ENCODE results near the gene INTS4.
"Not testable (repeated sequence)": the region's sequence is repeated elsewhere in the genome, so short reads cannot be mapped to it uniquely, and the experiment has no call there.

The INTS4 gene

GRCh38 chr11:77891703-77892102, 102.8 kb downstream of the INTS4 start:
- not testable (repeated sequence) for H3K4me3 ChIP-seq (ENCODE audit: low read length); H3K9me3 ChIP-seq (ENCODE audit: low read length); H3K4me1 ChIP-seq (ENCODE audit: insufficient read depth, low read length); H3K27me3 ChIP-seq (ENCODE audit: insufficient read depth, low read length); H2AFZ ChIP-seq (ENCODE audit: low read depth, low read length)
- peaks cover 24% of the 10 kb centered on the region for H3K36me3 ChIP-seq (ENCODE audit: insufficient read depth, low read length)

DNA sequence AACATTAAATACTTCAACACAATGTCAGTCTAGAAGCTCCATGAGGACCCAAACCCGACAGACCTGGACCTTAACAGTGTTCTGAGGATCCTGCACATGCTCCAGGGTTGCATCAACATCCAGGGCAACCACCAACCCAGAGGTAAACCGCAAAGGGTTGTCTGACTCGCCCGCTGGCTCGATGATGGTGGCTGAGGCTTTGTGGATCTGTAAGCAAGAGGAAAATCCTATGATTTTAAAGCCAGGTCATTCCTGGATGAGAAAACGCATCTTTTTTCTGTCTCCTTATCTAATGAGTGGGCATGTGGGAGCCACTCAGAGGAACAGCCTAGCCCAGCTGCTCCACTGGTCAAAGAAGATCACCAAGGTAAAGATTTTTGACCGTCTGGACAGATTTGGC, 103.2 kb downstream of the INTS4 start:
- H2AFZ ChIP-seq (ENCODE audit: low read depth, low read length); H3K4me3 ChIP-seq (ENCODE audit: low read length); H3K4me1 ChIP-seq (ENCODE audit: insufficient read depth, low read length); H3K27me3 ChIP-seq (ENCODE audit: insufficient read depth, low read length); H3K9me3 ChIP-seq (ENCODE audit: low read length): not testable (repeated sequence)
- H3K36me3 ChIP-seq (ENCODE audit: insufficient read depth, low read length), result peaks cover 24% of the 10 kb centered on the region

DNA sequence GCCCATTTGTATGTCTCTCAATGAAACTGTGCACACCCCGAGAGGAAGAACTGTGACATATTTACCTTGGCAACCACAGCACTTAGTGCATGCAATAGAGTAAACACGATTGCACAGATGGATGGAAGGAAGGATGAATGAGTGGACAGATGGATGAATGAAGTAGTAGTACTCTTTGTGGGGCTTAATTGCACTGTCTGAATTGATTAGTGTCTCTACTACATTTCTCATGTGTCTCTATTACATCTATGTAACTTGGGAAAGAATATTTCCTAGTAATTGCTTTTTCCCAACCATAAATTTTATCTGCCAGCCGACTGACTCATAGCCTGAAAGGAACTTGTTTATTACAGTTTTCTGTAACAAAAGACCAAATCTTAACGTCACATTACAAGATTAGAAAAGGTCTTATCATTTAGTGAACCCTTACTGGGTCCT, 103.8 kb downstream of the INTS4 start:
- H3K9me3 ChIP-seq (ENCODE audit: low read length); H2AFZ ChIP-seq (ENCODE audit: low read depth, low read length); H3K27me3 ChIP-seq (ENCODE audit: insufficient read depth, low read length); H3K4me1 ChIP-seq (ENCODE audit: insufficient read depth, low read length); H3K4me3 ChIP-seq (ENCODE audit: low read length): not testable (repeated sequence)
- peaks cover 29% of the 10 kb centered on the region for H3K36me3 ChIP-seq (ENCODE audit: insufficient read depth, low read length)

DNA sequence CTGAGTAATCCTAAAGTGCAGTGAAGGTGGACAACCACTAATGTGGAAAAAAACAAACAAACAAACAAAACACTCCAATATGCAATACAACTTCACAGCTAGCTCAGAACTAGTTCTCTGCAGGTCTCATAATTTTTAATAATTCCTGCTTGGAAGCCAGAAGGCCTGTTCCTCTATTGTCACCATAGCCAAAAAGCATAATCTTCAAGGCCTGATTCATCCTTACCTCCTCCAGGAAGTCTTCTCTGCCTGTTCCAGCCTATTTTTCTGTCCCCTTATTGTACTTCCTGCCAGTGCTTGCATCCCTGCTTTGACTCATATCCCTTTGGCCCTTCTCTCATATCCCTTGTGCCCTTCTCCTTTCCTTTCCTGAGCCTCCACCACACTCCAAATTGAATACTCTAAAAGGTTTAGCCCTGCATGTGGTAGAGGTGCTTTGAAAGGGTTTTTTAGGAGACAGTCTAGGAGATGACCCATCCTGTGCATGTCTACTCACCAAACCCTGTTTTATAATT, 104.3 kb downstream of the INTS4 start:
- H3K27me3 ChIP-seq (ENCODE audit: insufficient read depth, low read length); H3K4me1 ChIP-seq (ENCODE audit: insufficient read depth, low read length); H3K4me3 ChIP-seq (ENCODE audit: low read length); H2AFZ ChIP-seq (ENCODE audit: low read depth, low read length); H3K9me3 ChIP-seq (ENCODE audit: low read length): not testable (repeated sequence)
- H3K36me3 ChIP-seq (ENCODE audit: insufficient read depth, low read length), result peaks cover 31% of the 10 kb centered on the region

- peaks cover 38% of the 10 kb centered on the region for H3K36me3 ChIP-seq (ENCODE audit: insufficient read depth, low read length)
- not testable (repeated sequence) for H2AFZ ChIP-seq (ENCODE audit: low read depth, low read length); H3K9me3 ChIP-seq (ENCODE audit: low read length); H3K4me3 ChIP-seq (ENCODE audit: low read length); H3K27me3 ChIP-seq (ENCODE audit: insufficient read depth, low read length); H3K4me1 ChIP-seq (ENCODE audit: insufficient read depth, low read length)
Measured at GRCh38 chr11:77889045-77889444, 105.4 kb downstream of the INTS4 start.

GRCh38 chr11:77886401-77886800, 108.1 kb downstream of the INTS4 start:
- H2AFZ ChIP-seq (ENCODE audit: low read depth, low read length), result no peak overlapping the region
- H3K9me3 ChIP-seq (ENCODE audit: low read length), result no peaks in the 10 kb centered on the region
- peaks cover 46% of the 10 kb centered on the region for H3K36me3 ChIP-seq (ENCODE audit: insufficient read depth, low read length)

GRCh38 chr11:77884829-77885190, 109.7 kb downstream of the INTS4 start:
- Histone ChIP-seq H3K4me1 (ENCODE audit: insufficient read depth, low read length) (no peaks in the 10 kb centered on the region), H3K36me3 (ENCODE audit: insufficient read depth, low read length) (peaks cover 55% of the 10 kb centered on the region), H3K27me3 (ENCODE audit: insufficient read depth, low read length) (no peaks in the 10 kb centered on the region), H3K4me3 (ENCODE audit: low read length) (no peak overlapping the region), H3K9me3 (ENCODE audit: low read length) (no peaks in the 10 kb centered on the region), H2AFZ (ENCODE audit: low read depth, low read length) (no peak overlapping the region)

More at GRCh38 chr11:77886401-77886800, 108.1 kb downstream of the INTS4 start:
- H3K4me3 ChIP-seq (ENCODE audit: low read length), result no peak overlapping the region
- no peaks in the 10 kb centered on the region for H3K27me3 ChIP-seq (ENCODE audit: insufficient read depth, low read length)
- no peaks in the 10 kb centered on the region for H3K4me1 ChIP-seq (ENCODE audit: insufficient read depth, low read length)

DNA sequence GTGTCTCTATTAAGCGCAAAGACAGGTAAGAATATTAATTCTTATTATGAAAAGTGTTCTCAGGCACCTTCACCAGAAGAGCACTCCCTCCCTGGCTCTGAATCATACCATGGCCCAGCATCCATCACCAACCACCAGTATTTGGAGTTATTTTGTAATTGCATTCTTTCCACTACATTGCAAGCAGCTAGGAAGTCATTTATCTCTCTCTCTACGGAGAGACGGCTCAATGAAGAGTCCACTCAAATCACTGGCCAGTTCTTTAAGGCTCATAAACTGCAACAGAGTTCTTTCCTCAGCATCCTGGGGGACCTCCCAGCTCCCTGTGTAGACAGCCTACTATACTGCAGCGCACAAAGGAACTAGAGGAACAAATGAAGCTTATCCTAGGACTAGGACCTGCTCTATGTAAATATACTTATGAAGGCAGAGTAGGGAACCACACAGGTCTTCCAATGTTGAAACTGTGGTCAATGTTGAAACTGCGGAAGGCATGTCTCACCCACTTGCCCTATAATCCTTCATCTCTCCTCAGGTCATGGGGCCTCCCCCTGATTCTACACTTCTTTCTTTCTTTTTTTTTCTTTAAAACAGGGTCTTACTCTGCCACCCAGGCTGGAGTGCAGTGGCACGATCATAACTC, 110.2 kb downstream of the INTS4 start:
- H3K36me3 ChIP-seq (ENCODE audit: insufficient read depth, low read length), result peaks cover 56% of the 10 kb centered on the region
- H2AFZ ChIP-seq (ENCODE audit: low read depth, low read length), result no peak overlapping the region
- H3K9me3 ChIP-seq (ENCODE audit: low read length), result no peaks in the 10 kb centered on the region
- no peaks in the 10 kb centered on the region for H3K4me1 ChIP-seq (ENCODE audit: insufficient read depth, low read length)
- H3K4me3 ChIP-seq (ENCODE audit: low read length), result no peak overlapping the region
- no peaks in the 10 kb centered on the region for H3K27me3 ChIP-seq (ENCODE audit: insufficient read depth, low read length)

GRCh38 chr11:77883775-77884174, 110.7 kb downstream of the INTS4 start:
- no peak overlapping the region for H2AFZ ChIP-seq (ENCODE audit: low read depth, low read length)
- H3K9me3 ChIP-seq (ENCODE audit: low read length), result no peaks in the 10 kb centered on the region
- no peaks in the 10 kb centered on the region for H3K27me3 ChIP-seq (ENCODE audit: insufficient read depth, low read length)
- no peaks in the 10 kb centered on the region for H3K4me1 ChIP-seq (ENCODE audit: insufficient read depth, low read length)
- peaks cover 61% of the 10 kb centered on the region for H3K36me3 ChIP-seq (ENCODE audit: insufficient read depth, low read length)
- no peak overlapping the region for H3K4me3 ChIP-seq (ENCODE audit: low read length)

GRCh38 chr11:77882396-77882795, 112.1 kb downstream of the INTS4 start:
- H3K36me3 ChIP-seq (ENCODE audit: insufficient read depth, low read length), result peaks cover 68% of the 10 kb centered on the region
- H3K27me3 ChIP-seq (ENCODE audit: insufficient read depth, low read length), result no peaks in the 10 kb centered on the region
- H2AFZ ChIP-seq (ENCODE audit: low read depth, low read length), result no peak overlapping the region
- no peak overlapping the region for H3K4me3 ChIP-seq (ENCODE audit: low read length)
- H3K9me3 ChIP-seq (ENCODE audit: low read length), result no peaks in the 10 kb centered on the region
- no peaks in the 10 kb centered on the region for H3K4me1 ChIP-seq (ENCODE audit: insufficient read depth, low read length)

- H3K4me3 ChIP-seq (ENCODE audit: low read length), result no peak overlapping the region
- no peaks in the 10 kb centered on the region for H3K4me1 ChIP-seq (ENCODE audit: insufficient read depth, low read length)
- H3K36me3 ChIP-seq (ENCODE audit: insufficient read depth, low read length), result peaks cover 67% of the 10 kb centered on the region
- H2AFZ ChIP-seq (ENCODE audit: low read depth, low read length), result no peak overlapping the region
- no peaks in the 10 kb centered on the region for H3K27me3 ChIP-seq (ENCODE audit: insufficient read depth, low read length)
- H3K9me3 ChIP-seq (ENCODE audit: low read length), result no peaks in the 10 kb centered on the region
Measured at GRCh38 chr11:77879218-77879617, 115.2 kb downstream of the INTS4 start.

GRCh38 chr11:77878247-77878646, 116.2 kb downstream of the INTS4 start:
- not testable (repeated sequence) for H3K4me1 ChIP-seq (ENCODE audit: insufficient read depth, low read length); H3K9me3 ChIP-seq (ENCODE audit: low read length); H3K27me3 ChIP-seq (ENCODE audit: insufficient read depth, low read length); H2AFZ ChIP-seq (ENCODE audit: low read depth, low read length); H3K4me3 ChIP-seq (ENCODE audit: low read length)
- H3K36me3 ChIP-seq (ENCODE audit: insufficient read depth, low read length), result peaks cover 65% of the 10 kb centered on the region

DNA sequence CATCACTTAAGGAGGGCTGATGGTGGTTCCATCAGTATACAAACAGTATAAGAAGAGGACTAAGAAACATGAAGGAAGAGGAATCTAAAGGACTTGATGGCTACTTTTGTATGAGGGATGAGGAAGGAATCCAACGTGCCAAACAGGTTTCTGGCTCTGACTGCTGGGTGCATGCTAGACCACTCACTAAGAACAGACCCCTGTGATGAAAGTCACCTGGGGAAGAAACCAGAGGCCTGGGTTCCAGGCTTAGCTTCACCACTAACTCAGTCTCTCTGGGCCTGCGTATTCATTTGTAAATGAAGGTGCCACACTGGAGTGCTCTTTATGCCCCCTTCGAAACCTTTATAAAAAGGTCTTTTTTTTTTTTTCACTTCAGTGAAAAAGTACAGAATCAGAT, 118.4 kb downstream of the INTS4 start:
- H3K9me3 ChIP-seq (ENCODE audit: low read length), result no peaks in the 10 kb centered on the region
- no peaks in the 10 kb centered on the region for H3K27me3 ChIP-seq (ENCODE audit: insufficient read depth, low read length)
- no peaks in the 10 kb centered on the region for H3K4me1 ChIP-seq (ENCODE audit: insufficient read depth, low read length)
- H3K36me3 ChIP-seq (ENCODE audit: insufficient read depth, low read length), result peaks cover 56% of the 10 kb centered on the region
- H2AFZ ChIP-seq (ENCODE audit: low read depth, low read length), result no peak overlapping the region
- no peak overlapping the region for H3K4me3 ChIP-seq (ENCODE audit: low read length)

GRCh38 chr11:77874206-77874605, 120.3 kb downstream of the INTS4 start:
- H3K4me1 ChIP-seq (ENCODE audit: insufficient read depth, low read length), result no peaks in the 10 kb centered on the region
- H3K27me3 ChIP-seq (ENCODE audit: insufficient read depth, low read length), result no peaks in the 10 kb centered on the region
- H2AFZ ChIP-seq (ENCODE audit: low read depth, low read length), result no peak overlapping the region
- H3K36me3 ChIP-seq (ENCODE audit: insufficient read depth, low read length), result peaks cover 48% of the 10 kb centered on the region
- no peaks in the 10 kb centered on the region for H3K9me3 ChIP-seq (ENCODE audit: low read length)
- no peak overlapping the region for H3K4me3 ChIP-seq (ENCODE audit: low read length)
